Activated CD8-positive, alpha-beta memory T cell treated with anti-CD3 and anti-CD28 coated beads, Interleukin-2, amount 10 ng/mL, durations not matched to agents 7 days and 5 days (primary cell): ENCODE measurements around the gene RCAN1. TPM values are rescaled to one million over a fixed set of nuclear protein-coding genes. Genes with fewer than 3 reads are reported as not detected.
A peak's percentile ranks its signal among the peaks of the same experiment; 100 is the strongest.

Source experiments
- ATAC-seq: fragments of 150-1000 bp; cut with Tn5 transposase; one replicate; pipeline ENCODE4 v1.10.0; 2021; ENCODE audit warnings: moderate library complexity
- CTCF ChIA-PET: fragments of 350-600 bp; sonication (Branson Sonifier 250); formaldehyde crosslinking; loops from one replicate; lab custom pipeline; 2021; ENCODE audit warnings: antibody characterized with exemption; lab: Charles Lee
- DNase-seq: peaks from one replicate; pipeline ENCODE4 v3.0.0-alpha.2; 2020
- H3K27ac Mint-ChIP-seq: one replicate; pipeline ENCODE4 v1.8.0; 2021; ENCODE audit warnings: mild to moderate bottlenecking, mixed read lengths
- H3K27me3 Mint-ChIP-seq: one replicate; pipeline ENCODE4 v1.8.0; 2021; ENCODE audit warnings: mixed read lengths
- H3K36me3 Mint-ChIP-seq: one replicate; pipeline ENCODE4 v1.8.0; 2021; ENCODE audit warnings: mild to moderate bottlenecking, mixed read lengths
- H3K4me1 Mint-ChIP-seq: one replicate; pipeline ENCODE4 v1.8.0; 2021; ENCODE audit warnings: mixed read lengths
- H3K4me3 Mint-ChIP-seq: one replicate; pipeline ENCODE4 v1.8.0; 2021; ENCODE audit warnings: mild to moderate bottlenecking, moderate library complexity, mixed read lengths
- H3K9me3 Mint-ChIP-seq: one replicate; pipeline ENCODE4 v1.8.0; 2022; ENCODE audit warnings: low read depth, mixed read lengths
- total RNA-seq, 2 experiments: library from RNA; stranded (reverse); gene quantifications; one replicate each; pipeline ENCODE4 v1.2.3, GENCODE V29; 2021

Gene RCAN1
- total RNA-seq, 2 experiments from 2014 or later, result 6.5 to 13.6 TPM

- H3K27ac Mint-ChIP-seq, result no peak overlapping the region
- no peak overlapping the region for H3K4me3 Mint-ChIP-seq
- H3K27me3 Mint-ChIP-seq, result no peaks in the 10 kb centered on the region
- DNase-seq, result no peak
- no peaks in the 10 kb centered on the region for H3K36me3 Mint-ChIP-seq
- CTCF ChIA-PET, result interaction anchor here (0.7 to 1.2 kb wide), 2 partner anchors 83 to 153 kb away, joined by 4 read pairs; no protein-coding TSS in a partner anchor
- ATAC-seq, result no peak
- peaks cover 10% of the 10 kb centered on the region for H3K4me1 Mint-ChIP-seq
- H3K9me3 Mint-ChIP-seq, result no peaks in the 10 kb centered on the region
Measured at GRCh38 chr21:34519694-34520093, 95.2 kb downstream of the RCAN1 start.

DNA sequence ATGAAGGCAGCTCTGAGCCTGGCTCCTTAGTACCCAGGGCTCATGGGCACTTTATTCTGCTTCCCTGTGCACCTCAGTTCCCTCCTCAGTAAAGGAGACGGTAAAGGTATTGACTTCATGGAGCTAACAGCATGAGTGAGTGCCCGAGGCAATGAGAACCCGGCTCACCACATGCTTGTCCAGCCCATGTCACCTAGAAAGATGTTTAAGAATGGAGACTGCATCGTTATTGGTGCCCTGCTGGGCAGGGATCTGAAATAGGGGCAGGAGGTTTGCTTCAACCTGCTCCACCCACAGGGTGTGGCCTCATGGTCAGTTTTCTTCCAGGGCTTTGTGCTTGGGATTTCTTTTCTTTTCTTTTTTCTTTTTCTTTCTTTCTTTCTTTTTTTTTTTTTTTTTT is 95.9 kb downstream of the RCAN1 start:
- no peak overlapping the region for H3K4me3 Mint-ChIP-seq
- H3K9me3 Mint-ChIP-seq, result no peaks in the 10 kb centered on the region
- DNase-seq, result no peak
- ATAC-seq, result no peak
- no peak overlapping the region for H3K27ac Mint-ChIP-seq
- H3K27me3 Mint-ChIP-seq, result no peaks in the 10 kb centered on the region
- H3K4me1 Mint-ChIP-seq, result peaks cover 10% of the 10 kb centered on the region
- CTCF ChIA-PET, result interaction anchor here (0.7 kb wide), 1 partner anchor 152 kb away, joined by 4 read pairs; no protein-coding TSS in a partner anchor
- no peaks in the 10 kb centered on the region for H3K36me3 Mint-ChIP-seq

DNA sequence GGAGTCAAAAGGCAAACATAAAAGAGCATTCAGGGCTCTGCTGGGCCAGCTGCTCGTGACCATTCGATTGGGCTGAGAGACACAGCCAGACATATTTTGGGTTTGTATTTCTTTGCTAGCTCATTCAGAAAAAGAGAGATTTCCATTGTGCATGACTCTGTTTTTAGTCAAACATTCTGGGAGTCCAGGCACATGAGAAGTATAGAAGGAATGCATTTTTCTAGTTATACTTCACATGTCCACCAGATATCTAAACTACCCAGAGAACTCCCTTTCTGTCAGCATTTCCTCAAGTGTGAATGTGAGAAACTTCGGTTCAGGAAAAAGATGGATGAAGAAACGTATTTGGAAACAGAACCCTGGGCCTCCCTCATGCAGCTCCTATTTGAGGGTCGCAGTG is 96.6 kb downstream of the RCAN1 start:
- no peak for ATAC-seq
- no peaks in the 10 kb centered on the region for H3K36me3 Mint-ChIP-seq
- H3K27ac Mint-ChIP-seq, result no peak overlapping the region

DNA sequence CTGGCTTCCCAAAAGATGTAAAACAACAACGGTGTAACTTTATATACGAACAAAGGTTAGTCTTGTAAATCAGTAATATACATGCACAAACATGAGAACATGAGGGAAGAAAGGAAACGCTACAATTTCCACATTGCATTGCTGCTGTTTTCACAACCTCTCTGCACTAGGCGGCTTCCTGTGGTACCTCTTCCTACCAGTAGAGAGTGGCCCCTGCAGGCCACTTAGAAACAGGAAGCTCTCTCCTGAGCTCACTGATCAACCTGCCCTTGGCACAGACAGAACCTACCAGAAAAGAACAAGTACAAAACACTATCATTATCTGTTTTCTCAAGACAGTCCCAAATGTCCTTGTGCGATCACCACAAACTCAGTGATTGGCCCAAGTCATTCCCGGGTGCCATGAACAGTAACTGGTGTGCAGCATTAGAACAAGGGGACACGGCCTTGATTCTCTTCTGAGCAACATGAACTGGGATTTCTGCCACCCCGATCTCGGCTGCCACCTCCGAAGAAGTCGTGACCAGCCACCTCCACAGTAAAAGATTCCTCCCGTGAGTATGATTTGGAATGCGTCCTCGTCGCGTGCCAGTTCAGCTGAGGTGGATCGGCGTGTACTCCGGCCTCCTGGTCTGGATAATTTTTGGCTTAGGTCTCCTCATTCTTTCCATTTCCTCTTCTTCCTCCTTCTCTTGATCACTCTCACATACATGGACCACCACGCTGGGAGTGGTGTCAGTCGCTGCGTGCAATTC is 97.2 kb downstream of the RCAN1 start:
- H3K36me3 Mint-ChIP-seq, result no peaks in the 10 kb centered on the region
- H3K4me3 Mint-ChIP-seq, result no peak overlapping the region
- ATAC-seq, result peak; percentile 88
- no peaks in the 10 kb centered on the region for H3K27me3 Mint-ChIP-seq
- no peaks in the 10 kb centered on the region for H3K9me3 Mint-ChIP-seq
- H3K27ac Mint-ChIP-seq, result no peak overlapping the region
- CTCF ChIA-PET, result interaction anchor here (0.8 to 1.5 kb wide), 7 partner anchors 9 to 155 kb away, joined by 3 to 7 read pairs (median 3); no protein-coding TSS in a partner anchor
- peak; percentile 53 for DNase-seq
- peaks cover 10% of the 10 kb centered on the region for H3K4me1 Mint-ChIP-seq

More for the DNA sequence above, 96.6 kb downstream of the RCAN1 start:
- Mint-ChIP-seq H3K4me3 (no peak overlapping the region), H3K4me1 (peaks cover 10% of the 10 kb centered on the region), H3K9me3 (no peaks in the 10 kb centered on the region), H3K27me3 (no peaks in the 10 kb centered on the region)
- CTCF ChIA-PET, result interaction anchor here (0.8 to 1.5 kb wide), 4 partner anchors 8 to 85 kb away, joined by 3 to 7 read pairs (median 3); no protein-coding TSS in a partner anchor
- no peak for DNase-seq

DNA sequence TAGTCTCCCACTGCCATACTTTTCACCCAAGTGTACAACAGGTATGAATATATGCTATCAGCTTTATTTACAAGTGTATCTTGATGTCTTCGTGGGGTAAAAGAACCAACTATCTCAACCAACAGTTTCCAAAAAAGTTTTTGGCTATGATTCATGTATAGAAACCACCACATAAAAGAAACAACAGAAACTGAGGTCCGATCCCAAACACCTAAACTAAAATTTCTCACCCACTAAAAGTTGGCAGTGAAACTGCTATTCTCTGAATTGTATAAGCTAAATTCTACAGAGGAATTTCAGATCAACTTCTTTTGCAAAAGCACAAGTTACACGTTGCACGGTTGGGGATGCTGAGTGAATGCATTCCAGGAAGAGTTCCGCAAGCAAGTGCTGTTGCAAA is 97.9 kb downstream of the RCAN1 start:
- ATAC-seq (no peak), DNase-seq (no peak)
- Mint-ChIP-seq H3K4me3 (no peak overlapping the region), H3K27me3 (no peaks in the 10 kb centered on the region), H3K9me3 (no peaks in the 10 kb centered on the region), H3K36me3 (no peaks in the 10 kb centered on the region), H3K4me1 (peaks cover 10% of the 10 kb centered on the region), H3K27ac (no peak overlapping the region)
- CTCF ChIA-PET, result interaction anchor here (0.6 to 1.5 kb wide), 5 partner anchors 8 to 155 kb away, joined by 3 to 7 read pairs (median 3); no protein-coding TSS in a partner anchor

DNA sequence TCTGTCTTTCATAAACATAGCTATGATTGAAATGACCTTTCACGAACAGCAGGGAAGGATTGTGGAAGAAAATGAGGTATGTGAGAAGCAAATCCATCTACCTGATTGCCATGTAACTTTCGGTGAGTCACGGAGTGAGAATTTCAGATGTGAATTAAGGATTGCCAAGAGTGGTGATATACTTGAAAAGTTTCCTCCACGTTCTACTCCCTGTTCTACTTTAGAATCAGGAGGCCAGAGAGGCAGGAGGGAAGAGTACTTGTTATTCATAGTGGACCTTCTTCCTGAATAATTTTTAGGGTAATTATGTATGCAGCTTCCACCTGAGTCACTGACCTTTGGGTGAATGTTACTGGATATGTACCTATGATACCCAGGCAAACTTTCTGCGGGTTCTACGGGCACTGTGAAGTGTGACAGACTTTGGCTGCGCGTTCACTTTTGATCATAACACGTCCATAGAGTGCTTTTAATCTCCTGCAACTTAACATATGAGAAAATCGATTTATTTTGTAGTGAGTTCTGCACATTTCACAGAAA is 100.3 kb downstream of the RCAN1 start:
- no peaks in the 10 kb centered on the region for H3K9me3 Mint-ChIP-seq
- no peak for ATAC-seq
- CTCF ChIA-PET, result interaction anchor here (1.2 kb wide), 1 partner anchor 116 kb away, joined by 3 read pairs; no protein-coding TSS in a partner anchor

DNA sequence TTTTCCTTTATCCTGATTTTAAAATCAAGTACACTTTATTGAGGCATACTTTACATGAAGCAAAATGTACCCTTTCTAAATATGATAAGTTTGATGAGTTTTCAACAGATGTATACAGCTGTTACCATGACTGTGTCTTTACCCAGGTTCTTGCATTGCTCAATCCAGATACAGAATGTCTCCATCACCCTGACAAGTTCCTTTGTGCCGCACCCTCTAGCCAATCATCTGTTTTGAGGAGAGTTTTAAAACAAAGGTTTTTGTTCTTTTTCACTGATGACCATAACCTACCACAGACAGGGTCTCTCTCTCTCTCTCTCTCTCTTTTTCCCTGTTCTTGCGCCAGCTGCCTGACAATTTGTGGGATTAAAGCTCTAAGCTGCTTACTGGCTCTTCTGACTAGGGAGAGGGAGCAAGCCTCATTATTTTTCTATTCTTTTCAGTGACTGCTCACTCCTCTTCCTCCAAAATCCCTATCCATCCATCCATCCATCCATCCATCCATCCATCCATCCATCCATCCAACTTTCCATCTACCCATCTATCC is 101.7 kb downstream of the RCAN1 start:
- DNase-seq (no peak), ATAC-seq (no peak)
- no peak overlapping the region for H3K4me3 Mint-ChIP-seq
- H3K27ac Mint-ChIP-seq, result no peak overlapping the region
- H3K36me3 Mint-ChIP-seq, result no peaks in the 10 kb centered on the region
- H3K9me3 Mint-ChIP-seq, result no peaks in the 10 kb centered on the region
- CTCF ChIA-PET, result no interaction called here
- no peaks in the 10 kb centered on the region for H3K27me3 Mint-ChIP-seq
- H3K4me1 Mint-ChIP-seq, result peaks cover 10% of the 10 kb centered on the region

More for the DNA sequence above, 100.3 kb downstream of the RCAN1 start:
- H3K4me3 Mint-ChIP-seq, result no peak overlapping the region
- no peak for DNase-seq
- no peaks in the 10 kb centered on the region for H3K36me3 Mint-ChIP-seq
- peaks cover 10% of the 10 kb centered on the region for H3K4me1 Mint-ChIP-seq
- no peaks in the 10 kb centered on the region for H3K27me3 Mint-ChIP-seq
- H3K27ac Mint-ChIP-seq, result no peak overlapping the region

GRCh38 chr21:34511787-34512455 is 103.0 kb downstream of the RCAN1 start, which contains the start of gene KCNE1:
TSS of gene KCNE1 (minus strand) at chr21:34512210. CDS start at chr21:34449634, 62,576 bp downstream.
- CTCF ChIA-PET, result interaction anchor here (1.6 to 2.0 kb wide), 2 partner anchors 14 to 71 kb away, joined by 4 to 8 read pairs; no protein-coding TSS in a partner anchor
- Mint-ChIP-seq H3K4me3 (no peak within 1 kb of the TSS), H3K4me1 (no peaks in the 10 kb centered on the region), H3K27me3 (peaks cover 3% of the 10 kb centered on the region), H3K27ac (no peak within 1 kb of the TSS), H3K36me3 (no peaks in the 10 kb centered on the region), H3K9me3 (no peaks in the 10 kb centered on the region)
- no peak for ATAC-seq
- no peak for DNase-seq

- Mint-ChIP-seq H3K4me3 (no peak overlapping the region), H3K4me1 (no peaks in the 10 kb centered on the region), H3K27me3 (peaks cover 5% of the 10 kb centered on the region), H3K27ac (no peak overlapping the region), H3K36me3 (no peaks in the 10 kb centered on the region), H3K9me3 (no peaks in the 10 kb centered on the region)
- DNase-seq, result no peak
- ATAC-seq, result no peak
- CTCF ChIA-PET, result interaction anchor here (0.6 to 2.0 kb wide), 6 partner anchors 13 to 382 kb away, joined by 3 to 10 read pairs (median 4); no protein-coding TSS in a partner anchor
Measured at GRCh38 chr21:34511181-34511580, 103.7 kb downstream of the RCAN1 start.

- DNase-seq, result peak; percentile 58
- H3K27me3 Mint-ChIP-seq, result peaks cover 5% of the 10 kb centered on the region
- ATAC-seq, result peak; percentile 68
- CTCF ChIA-PET, result interaction anchor here (1.1 to 2.0 kb wide), 5 partner anchors 12 to 119 kb away, joined by 3 to 10 read pairs (median 4); no protein-coding TSS in a partner anchor
- no peaks in the 10 kb centered on the region for H3K36me3 Mint-ChIP-seq
- H3K4me1 Mint-ChIP-seq, result no peaks in the 10 kb centered on the region
- no peaks in the 10 kb centered on the region for H3K9me3 Mint-ChIP-seq
- H3K4me3 Mint-ChIP-seq, result no peak overlapping the region
- H3K27ac Mint-ChIP-seq, result no peak overlapping the region
Measured at GRCh38 chr21:34510148-34511142, 104.5 kb downstream of the RCAN1 start.

DNA sequence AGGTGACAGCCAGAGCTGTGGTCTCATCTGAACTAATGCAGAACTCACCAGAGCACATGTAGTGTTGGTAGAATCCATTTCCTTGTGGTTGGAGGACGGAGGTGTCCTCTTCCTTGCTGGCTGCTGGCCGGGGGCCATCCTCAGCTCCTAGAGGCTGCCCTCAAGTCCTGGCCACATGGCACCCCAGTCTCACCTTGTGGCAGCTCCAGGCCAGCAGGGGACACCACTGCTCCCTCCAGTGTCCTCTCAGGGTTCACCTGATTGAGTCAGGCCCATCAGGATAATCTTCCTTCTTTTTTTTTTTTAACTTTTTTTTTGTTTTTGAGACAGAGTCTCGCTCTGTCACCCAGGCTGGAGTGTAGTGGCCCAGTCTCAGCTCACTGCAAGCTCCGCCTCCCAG is 105.8 kb downstream of the RCAN1 start:
- CTCF ChIA-PET, result interaction anchor here (0.6 to 1.4 kb wide), 4 partner anchors 8 to 93 kb away, joined by 3 to 4 read pairs (median 4); no protein-coding TSS in a partner anchor
- DNase-seq (no peak), ATAC-seq (no peak)
- Mint-ChIP-seq H3K27me3 (peaks cover 5% of the 10 kb centered on the region), H3K4me3 (no peak overlapping the region), H3K27ac (no peak overlapping the region), H3K4me1 (no peaks in the 10 kb centered on the region), H3K9me3 (no peaks in the 10 kb centered on the region), H3K36me3 (no peaks in the 10 kb centered on the region)

- no peaks in the 10 kb centered on the region for H3K4me1 Mint-ChIP-seq
- no peak for ATAC-seq
- no peak overlapping the region for H3K4me3 Mint-ChIP-seq
- no peaks in the 10 kb centered on the region for H3K9me3 Mint-ChIP-seq
- CTCF ChIA-PET, result no interaction called here
- H3K27ac Mint-ChIP-seq, result no peak overlapping the region
- no peak for DNase-seq
- H3K27me3 Mint-ChIP-seq, result peaks cover 17% of the 10 kb centered on the region
- no peaks in the 10 kb centered on the region for H3K36me3 Mint-ChIP-seq
Measured at GRCh38 chr21:34504595-34504994, 110.3 kb downstream of the RCAN1 start.
